ENCODE data around the gene RHBG.

RHBG gene

GRCh38 chr1:156429313-156430060, 60.5 kb downstream of the RHBG start:
- no peak for DNase-seq

- no peak for DNase-seq
Measured at GRCh38 chr1:156430303-156430702, 61.3 kb downstream of the RHBG start.

- no peak for DNase-seq
Measured at GRCh38 chr1:156430866-156431265, 61.9 kb downstream of the RHBG start.

GRCh38 chr1:156431366-156431765, 62.4 kb downstream of the RHBG start:
- DNase-seq, result no peak

DNA sequence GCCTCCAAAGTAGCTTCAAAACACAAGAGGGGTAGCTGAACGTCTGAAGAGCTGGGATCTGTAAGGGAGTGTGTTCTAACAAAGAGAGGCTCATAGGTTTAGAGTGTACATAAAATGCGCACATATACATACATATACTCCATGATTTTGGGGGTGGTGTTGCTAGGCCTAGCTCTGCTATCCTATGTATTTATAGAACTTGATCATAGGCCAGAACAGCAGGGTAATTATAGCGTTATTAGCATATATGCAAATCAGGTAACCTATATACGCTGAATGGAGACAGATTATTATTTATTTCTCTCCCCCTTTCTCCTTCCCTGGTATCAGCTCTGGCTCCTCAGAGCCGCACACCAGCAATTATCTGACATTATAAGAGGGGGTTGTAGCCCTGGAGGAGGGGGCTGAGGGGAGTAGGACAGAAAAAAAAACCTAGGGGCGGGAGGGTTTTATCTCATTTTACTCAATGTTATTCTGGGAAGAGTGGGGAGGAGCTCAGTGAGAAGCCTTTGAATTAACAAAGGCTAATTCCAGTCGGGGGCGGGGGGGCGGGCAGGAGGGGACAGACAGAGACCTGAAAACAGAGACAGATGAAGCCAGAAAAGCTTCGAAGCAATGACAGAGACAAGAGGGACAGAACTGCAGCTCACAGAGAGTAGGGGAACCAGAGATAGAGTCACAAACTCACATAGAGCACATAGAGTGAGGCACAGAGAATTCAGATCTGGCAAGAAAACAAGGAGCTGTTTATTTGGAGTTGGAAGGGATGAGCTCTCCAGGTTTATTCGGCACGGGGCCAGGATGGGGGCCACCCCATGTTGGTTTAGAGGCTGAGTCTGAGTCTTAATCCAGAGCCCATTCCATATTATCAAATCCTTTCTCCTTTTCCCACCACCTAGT, 63.0 kb downstream of the RHBG start:
- DNase-seq, result no peak

DNA sequence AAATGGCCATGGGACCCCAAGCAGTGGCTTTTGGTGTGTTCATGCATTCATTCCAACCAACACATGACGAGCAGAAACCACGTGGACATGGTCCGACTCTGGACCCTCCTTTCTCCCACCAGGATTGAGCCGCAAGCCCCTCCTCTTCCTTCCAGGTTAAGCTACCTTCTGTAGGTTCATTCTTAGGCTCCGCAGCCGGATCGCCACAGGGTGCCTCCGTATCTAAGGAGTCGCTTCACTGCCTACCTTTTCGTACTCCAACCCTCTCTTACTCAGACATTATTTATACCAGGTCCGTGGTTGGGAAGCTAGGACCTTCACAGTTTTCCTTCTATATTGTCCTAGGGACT, 63.6 kb downstream of the RHBG start:
- DNase-seq, result no peak

GRCh38 chr1:156433032-156433431, 64.0 kb downstream of the RHBG start:
- no peak for DNase-seq

GRCh38 chr1:156433602-156434001, 64.6 kb downstream of the RHBG start:
- DNase-seq, result no peak

All from fibroblast of upper back skin (primary cell).